Stimulated activated naive CD8-positive, alpha-beta T cell treated with anti-CD3 and anti-CD28 coated beads, Interleukin-15, Interleukin-2, amounts not matched to agents 100 ng/mL and 50 ng/mL, for 24 hours (primary cell): ENCODE data around the gene DDX10.

Experiments used
- H3K27ac Mint-ChIP-seq: one replicate; pipeline ENCODE4 v1.8.0; 2021; ENCODE audit warnings: mild to moderate bottlenecking, mixed read lengths
- H3K27me3 Mint-ChIP-seq: one replicate; pipeline ENCODE4 v1.8.0; 2021; ENCODE audit warnings: mixed read lengths
- H3K36me3 Mint-ChIP-seq: one replicate; pipeline ENCODE4 v1.8.0; 2021; ENCODE audit warnings: low read depth, mixed read lengths
- H3K4me1 Mint-ChIP-seq: one replicate; pipeline ENCODE4 v1.8.0; 2021; ENCODE audit warnings: low read depth, mixed read lengths
- H3K4me3 Mint-ChIP-seq: one replicate; pipeline ENCODE4 v1.8.0; 2021; ENCODE audit warnings: mild to moderate bottlenecking, mixed read lengths
- H3K9me3 Mint-ChIP-seq: one replicate; pipeline ENCODE4 v1.8.0; 2021; ENCODE audit warnings: mixed read lengths

The DDX10 gene

GRCh38 chr11:108933630-108934029, 268.8 kb downstream of the DDX10 start:
- Mint-ChIP-seq H3K27ac (no peak overlapping the region), H3K27me3 (no peaks in the 10 kb centered on the region), H3K36me3 (peaks cover 45% of the 10 kb centered on the region), H3K4me3 (no peak overlapping the region), H3K4me1 (no peaks in the 10 kb centered on the region), H3K9me3 (no peaks in the 10 kb centered on the region)

- Mint-ChIP-seq H3K27me3 (no peaks in the 10 kb centered on the region), H3K4me1 (no peaks in the 10 kb centered on the region), H3K4me3 (no peak overlapping the region), H3K9me3 (no peaks in the 10 kb centered on the region), H3K27ac (no peak overlapping the region), H3K36me3 (peaks cover 41% of the 10 kb centered on the region)
These were observed 269.4 kb downstream of the DDX10 start for GRCh38 chr11:108934289-108934688.

GRCh38 chr11:108934696-108935095, 269.8 kb downstream of the DDX10 start:
- Mint-ChIP-seq H3K27ac (no peak overlapping the region), H3K4me3 (no peak overlapping the region), H3K4me1 (no peaks in the 10 kb centered on the region), H3K27me3 (no peaks in the 10 kb centered on the region), H3K9me3 (no peaks in the 10 kb centered on the region), H3K36me3 (peaks cover 44% of the 10 kb centered on the region)

GRCh38 chr11:108937746-108938145, 272.9 kb downstream of the DDX10 start:
- no peaks in the 10 kb centered on the region for H3K27me3 Mint-ChIP-seq
- no peak overlapping the region for H3K27ac Mint-ChIP-seq
- no peaks in the 10 kb centered on the region for H3K4me1 Mint-ChIP-seq
- peaks cover 67% of the 10 kb centered on the region for H3K36me3 Mint-ChIP-seq
- no peaks in the 10 kb centered on the region for H3K9me3 Mint-ChIP-seq
- H3K4me3 Mint-ChIP-seq: no peak overlapping the region

GRCh38 chr11:108938604-108939003, 273.7 kb downstream of the DDX10 start:
- Mint-ChIP-seq H3K9me3 (no peaks in the 10 kb centered on the region), H3K4me1 (no peaks in the 10 kb centered on the region), H3K27ac (no peak overlapping the region), H3K4me3 (no peak overlapping the region), H3K27me3 (no peaks in the 10 kb centered on the region), H3K36me3 (peaks cover 67% of the 10 kb centered on the region)

- no peaks in the 10 kb centered on the region for H3K4me1 Mint-ChIP-seq
- no peak overlapping the region for H3K27ac Mint-ChIP-seq
- H3K4me3 Mint-ChIP-seq: no peak overlapping the region
- H3K9me3 Mint-ChIP-seq: no peaks in the 10 kb centered on the region
- H3K36me3 Mint-ChIP-seq: peaks cover 67% of the 10 kb centered on the region
- H3K27me3 Mint-ChIP-seq: no peaks in the 10 kb centered on the region
These were observed 274.3 kb downstream of the DDX10 start for GRCh38 chr11:108939135-108939534.

GRCh38 chr11:108943853-108944252, 279.0 kb downstream of the DDX10 start:
- H3K27ac Mint-ChIP-seq: no peak overlapping the region
- no peaks in the 10 kb centered on the region for H3K27me3 Mint-ChIP-seq
- H3K4me3 Mint-ChIP-seq: no peak overlapping the region
- peaks cover 13% of the 10 kb centered on the region for H3K9me3 Mint-ChIP-seq
- H3K4me1 Mint-ChIP-seq: peaks cover 9% of the 10 kb centered on the region
- peaks cover 68% of the 10 kb centered on the region for H3K36me3 Mint-ChIP-seq

- H3K9me3 Mint-ChIP-seq: peaks cover 16% of the 10 kb centered on the region
- no peak overlapping the region for H3K27ac Mint-ChIP-seq
- H3K36me3 Mint-ChIP-seq: peaks cover 73% of the 10 kb centered on the region
These were observed 279.8 kb downstream of the DDX10 start for GRCh38 chr11:108944471-108945178.

GRCh38 chr11:108945341-108945740, 280.5 kb downstream of the DDX10 start:
- Mint-ChIP-seq H3K4me1 (peaks cover 9% of the 10 kb centered on the region), H3K27ac (no peak overlapping the region), H3K9me3 (peaks cover 16% of the 10 kb centered on the region), H3K27me3 (no peaks in the 10 kb centered on the region), H3K4me3 (no peak overlapping the region), H3K36me3 (peaks cover 72% of the 10 kb centered on the region)

More at GRCh38 chr11:108944471-108945178, 279.8 kb downstream of the DDX10 start:
- H3K4me1 Mint-ChIP-seq: peaks cover 9% of the 10 kb centered on the region
- no peak overlapping the region for H3K4me3 Mint-ChIP-seq
- no peaks in the 10 kb centered on the region for H3K27me3 Mint-ChIP-seq

GRCh38 chr11:108947654-108948570, 283.0 kb downstream of the DDX10 start:
- Mint-ChIP-seq H3K4me1 (peaks cover 9% of the 10 kb centered on the region), H3K4me3 (no peak overlapping the region), H3K27me3 (no peaks in the 10 kb centered on the region), H3K9me3 (peaks cover 16% of the 10 kb centered on the region), H3K36me3 (peaks cover 50% of the 10 kb centered on the region), H3K27ac (no peak overlapping the region)

- Mint-ChIP-seq H3K27me3 (no peaks in the 10 kb centered on the region), H3K4me3 (no peak overlapping the region), H3K27ac (no peak overlapping the region), H3K9me3 (peaks cover 5% of the 10 kb centered on the region), H3K36me3 (no peaks in the 10 kb centered on the region), H3K4me1 (peaks cover 4% of the 10 kb centered on the region)
These were observed 293.7 kb downstream of the DDX10 start for GRCh38 chr11:108958368-108959104.

GRCh38 chr11:108959105-108959761, 294.4 kb downstream of the DDX10 start:
- Mint-ChIP-seq H3K27me3 (no peaks in the 10 kb centered on the region), H3K9me3 (no peaks in the 10 kb centered on the region), H3K27ac (no peak overlapping the region), H3K4me3 (no peak overlapping the region), H3K36me3 (no peaks in the 10 kb centered on the region), H3K4me1 (peaks cover 4% of the 10 kb centered on the region)

- Mint-ChIP-seq H3K27me3 (no peaks in the 10 kb centered on the region), H3K27ac (no peak overlapping the region), H3K9me3 (no peaks in the 10 kb centered on the region), H3K4me1 (peaks cover 4% of the 10 kb centered on the region), H3K4me3 (no peak overlapping the region), H3K36me3 (no peaks in the 10 kb centered on the region)
These were observed 295.0 kb downstream of the DDX10 start for GRCh38 chr11:108959874-108960273.

- Mint-ChIP-seq H3K27me3 (no peaks in the 10 kb centered on the region), H3K27ac (no peak overlapping the region), H3K36me3 (no peaks in the 10 kb centered on the region), H3K9me3 (no peaks in the 10 kb centered on the region), H3K4me1 (peaks cover 4% of the 10 kb centered on the region), H3K4me3 (no peak overlapping the region)
These were observed 295.6 kb downstream of the DDX10 start for GRCh38 chr11:108960501-108960900.
